Measurements from ENCODE around the gene HINFP. TPM values are rescaled to one million over a fixed set of nuclear protein-coding genes. Genes with fewer than 3 reads are reported as not detected.

Gene HINFP
- total RNA-seq, 6 experiments from 2014 or later = 6.4 to 13.6 (median 10.7) TPM

GRCh38 chr11:119154178-119154577 lies 32.8 kb downstream of the HINFP start:
- H3K36me3 ChIP-seq = no peaks in the 10 kb centered on the region
- H3K27me3 ChIP-seq = peaks cover 0 to 3% of the 10 kb centered on the region in 2 donors
- TF ChIP-seq POLR2A (IDR thresholded peaks at IDR 0.05) (no peak), CTCF (IDR thresholded peaks at IDR 0.05) (no peak)
- no peak for ATAC-seq
- DNase-seq = no peak
- H3K9me3 ChIP-seq = no peaks in the 10 kb centered on the region
- 100% methylated on average over 1 of the region's 6 CpGs for WGBS (ENCODE audit: insufficient coverage, low coverage, low lambda C conversion rate, missing lambda C conversion rate)
- no peak overlapping the region for H3K4me3 ChIP-seq
- H3K27ac ChIP-seq = no peak overlapping the region
- peaks cover 0 to 6% (median 0%) of the 10 kb centered on the region in 4 donors for H3K4me1 ChIP-seq
- intact Hi-C loops (cut with DNase I) = loop anchor here in 1 of 2 donors (10.0 kb wide), 1 partner anchor 51 kb away; the partner anchor contains the start of gene CBL

GRCh38 chr11:119155733-119156492 lies 34.5 kb downstream of the HINFP start:
- H3K4me1 ChIP-seq = no peaks in the 10 kb centered on the region
- no peaks in the 10 kb centered on the region for H3K9me3 ChIP-seq
- intact Hi-C loops (cut with DNase I) = loop anchor here in 1 of 2 donors (10.0 kb wide), 1 partner anchor 49 kb away; the partner anchor contains the start of gene CBL
- no peak overlapping the region for H3K4me3 ChIP-seq
- ATAC-seq (peak in 3 of 4 donors; percentile 19 to 57 (median 55)), DNase-seq (no peak)
- WGBS (ENCODE audit: insufficient coverage, low coverage, low lambda C conversion rate, missing lambda C conversion rate) = 33% methylated on average over 5 of the region's 8 CpGs
- no peaks in the 10 kb centered on the region for H3K36me3 ChIP-seq
- no peaks in the 10 kb centered on the region for H3K27me3 ChIP-seq
- no peak for TF ChIP-seq POLR2A (IDR thresholded peaks at IDR 0.05)
- peak in 1 of 4 donors; percentile 11 for TF ChIP-seq CTCF (IDR thresholded peaks at IDR 0.05)
- H3K27ac ChIP-seq = no peak overlapping the region

GRCh38 chr11:119156496-119156895 lies 35.1 kb downstream of the HINFP start:
- no peaks in the 10 kb centered on the region for H3K36me3 ChIP-seq
- WGBS (ENCODE audit: insufficient coverage, low coverage, low lambda C conversion rate, missing lambda C conversion rate) = 73% methylated on average over 3 of the region's 10 CpGs
- H3K4me1 ChIP-seq = no peaks in the 10 kb centered on the region
- no peak for DNase-seq
- no peaks in the 10 kb centered on the region for H3K27me3 ChIP-seq
- no peak overlapping the region for H3K4me3 ChIP-seq
- no peaks in the 10 kb centered on the region for H3K9me3 ChIP-seq
- no peak overlapping the region for H3K27ac ChIP-seq
- no peak for ATAC-seq
- TF ChIP-seq POLR2A (IDR thresholded peaks at IDR 0.05) (no peak), CTCF (IDR thresholded peaks at IDR 0.05) (no peak)
- intact Hi-C loops (cut with DNase I) = loop anchor here in 1 of 2 donors (10.0 kb wide), 1 partner anchor 48 kb away; the partner anchor contains the start of gene CBL

- no peaks in the 10 kb centered on the region for H3K9me3 ChIP-seq
- ATAC-seq = peak in 3 of 4 donors; percentile 35 to 40 (median 36)
- no peak for DNase-seq
- H3K36me3 ChIP-seq = no peaks in the 10 kb centered on the region
- intact Hi-C loops (cut with DNase I) = loop anchor here in 1 of 2 donors (10.0 kb wide), 1 partner anchor 48 kb away; the partner anchor contains the start of gene CBL
- no peaks in the 10 kb centered on the region for H3K4me1 ChIP-seq
- no peak for TF ChIP-seq POLR2A (IDR thresholded peaks at IDR 0.05)
- no peak for TF ChIP-seq CTCF (IDR thresholded peaks at IDR 0.05)
- H3K27ac ChIP-seq = no peak overlapping the region
- WGBS (ENCODE audit: insufficient coverage, low coverage, low lambda C conversion rate, missing lambda C conversion rate) = 37% methylated on average over 2 of the region's 3 CpGs
- no peaks in the 10 kb centered on the region for H3K27me3 ChIP-seq
- no peak overlapping the region for H3K4me3 ChIP-seq
Observed at GRCh38 chr11:119157063-119157462, 35.7 kb downstream of the HINFP start.

Data from right lobe of liver (tissue), 6 donors.